ENCODE measurements around the gene WDR93. TPM values are rescaled to one million over a fixed set of nuclear protein-coding genes. Genes with fewer than 3 reads are reported as not detected.

Gene WDR93
- total RNA-seq, 1 experiment from 2014 or later = 0.33 TPM

GRCh38 chr15:89656116-89656815, 34.3 kb upstream of the WDR93 start:
- no TSS peak for BruUV-seq (replicated peaks)
- ChIA-PET CTCF (interaction anchor here (0.6 kb wide), 1 partner anchor 24 kb away, joined by 3 read pairs; no protein-coding TSS in a partner anchor), POLR2A (no interaction called here)
- Mint-ChIP-seq H3K9me3 (ENCODE audit: unreplicated experiment) (no peaks in the 10 kb centered on the region), H3K4me1 (ENCODE audit: insufficient read depth, unreplicated experiment) (no peaks in the 10 kb centered on the region), H3K27me3 (ENCODE audit: insufficient read depth, unreplicated experiment) (peaks cover 21% of the 10 kb centered on the region), H3K27ac (ENCODE audit: low read depth, unreplicated experiment) (no peak overlapping the region), H3K36me3 (ENCODE audit: insufficient read depth, unreplicated experiment) (no peaks in the 10 kb centered on the region), H3K4me3 (ENCODE audit: unreplicated experiment) (no peak overlapping the region)
- TF ChIP-seq CTCF (IDR thresholded peaks at IDR 0.05; ENCODE audit: unreplicated experiment) = no peak
- intact Hi-C loops (cut with micrococcal nuclease) = no loop called here
- DNase-seq (ENCODE audit: unreplicated experiment) = no peak

GRCh38 chr15:89657686-89658200, 32.9 kb upstream of the WDR93 start:
- peaks cover 21% of the 10 kb centered on the region for H3K27me3 Mint-ChIP-seq (ENCODE audit: insufficient read depth, unreplicated experiment)
- H3K36me3 Mint-ChIP-seq (ENCODE audit: insufficient read depth, unreplicated experiment) = no peaks in the 10 kb centered on the region
- no peak overlapping the region for H3K4me3 Mint-ChIP-seq (ENCODE audit: unreplicated experiment)
- intact Hi-C loops (cut with micrococcal nuclease) = no loop called here
- H3K4me1 Mint-ChIP-seq (ENCODE audit: insufficient read depth, unreplicated experiment) = peaks cover 6% of the 10 kb centered on the region
- ChIA-PET POLR2A (interaction anchor here (0.6 kb wide), 1 partner anchor 9 kb away, joined by 5 read pairs; no protein-coding TSS in a partner anchor), CTCF (interaction anchor here (1.2 to 1.8 kb wide), 3 partner anchors 10 to 15 kb away, joined by 3 to 10 read pairs (median 9); no protein-coding TSS in a partner anchor)
- TF ChIP-seq CTCF (IDR thresholded peaks at IDR 0.05; ENCODE audit: unreplicated experiment) = no peak
- no peak for DNase-seq (ENCODE audit: unreplicated experiment)
- BruUV-seq (replicated peaks) = no TSS peak
- no peaks in the 10 kb centered on the region for H3K9me3 Mint-ChIP-seq (ENCODE audit: unreplicated experiment)
- no peak overlapping the region for H3K27ac Mint-ChIP-seq (ENCODE audit: low read depth, unreplicated experiment)

- TF ChIP-seq CTCF (IDR thresholded peaks at IDR 0.05; ENCODE audit: unreplicated experiment) = no peak
- CTCF ChIA-PET = interaction anchor here (0.8 to 1.2 kb wide), 3 partner anchors 12 to 81 kb away, joined by 3 to 6 read pairs (median 4); partner anchors contain the start of gene PLIN1
- DNase-seq (ENCODE audit: unreplicated experiment) = no peak
- H3K4me1 Mint-ChIP-seq (ENCODE audit: insufficient read depth, unreplicated experiment) = peaks cover 12% of the 10 kb centered on the region
- BruUV-seq (replicated peaks) = no TSS peak
- H3K4me3 Mint-ChIP-seq (ENCODE audit: unreplicated experiment) = no peak overlapping the region
- H3K9me3 Mint-ChIP-seq (ENCODE audit: unreplicated experiment) = no peaks in the 10 kb centered on the region
- H3K27ac Mint-ChIP-seq (ENCODE audit: low read depth, unreplicated experiment) = no peak overlapping the region
- intact Hi-C loops (cut with micrococcal nuclease) = no loop called here
- POLR2A ChIA-PET = interaction anchor here (0.6 kb wide), 1 partner anchor 63 kb away, joined by 3 read pairs; no protein-coding TSS in a partner anchor
- H3K36me3 Mint-ChIP-seq (ENCODE audit: insufficient read depth, unreplicated experiment) = no peaks in the 10 kb centered on the region
- H3K27me3 Mint-ChIP-seq (ENCODE audit: insufficient read depth, unreplicated experiment) = peaks cover 16% of the 10 kb centered on the region
These were observed 31.3 kb upstream of the WDR93 start for GRCh38 chr15:89659295-89659694.

- H3K9me3 Mint-ChIP-seq (ENCODE audit: unreplicated experiment) = no peaks in the 10 kb centered on the region
- peaks cover 12% of the 10 kb centered on the region for H3K4me1 Mint-ChIP-seq (ENCODE audit: insufficient read depth, unreplicated experiment)
- POLR2A ChIA-PET = no interaction called here
These were observed 30.1 kb upstream of the WDR93 start for GRCh38 chr15:89660556-89660955.

More at GRCh38 chr15:89660556-89660955, 30.1 kb upstream of the WDR93 start:
- Mint-ChIP-seq H3K27ac (ENCODE audit: low read depth, unreplicated experiment) (no peak overlapping the region), H3K36me3 (ENCODE audit: insufficient read depth, unreplicated experiment) (no peaks in the 10 kb centered on the region), H3K27me3 (ENCODE audit: insufficient read depth, unreplicated experiment) (peaks cover 6% of the 10 kb centered on the region), H3K4me3 (ENCODE audit: unreplicated experiment) (no peak overlapping the region)
- TF ChIP-seq CTCF (IDR thresholded peaks at IDR 0.05; ENCODE audit: unreplicated experiment) = no peak
- intact Hi-C loops (cut with micrococcal nuclease) = no loop called here
- no peak for DNase-seq (ENCODE audit: unreplicated experiment)
- CTCF ChIA-PET = interaction anchor here (1.3 to 3.6 kb wide), 2 partner anchors 13 to 19 kb away, joined by 5 to 32 read pairs; no protein-coding TSS in a partner anchor
- no TSS peak for BruUV-seq (replicated peaks)

All from MCF 10A (cell line).